Stromal cell of bone marrow (primary cell): ENCODE measurements around the gene CASP1.

Experiments used
- DNase-seq: peaks from one replicate; pipeline ENCODE4 v3.0.0-alpha.2; 2012; ENCODE audit warnings: low read depth

Gene CASP1

GRCh38 chr11:104984808-104985207 lies 50.1 kb downstream of the CASP1 start:
- DNase-seq, result no peak

- no peak for DNase-seq
Observed at GRCh38 chr11:104979839-104980238, 55.1 kb downstream of the CASP1 start.
